Body of pancreas (tissue), 4 donors: Measurements from ENCODE around the gene SMIM17.

Experiments used
- CTCF ChIP-seq, 7 experiments: fragments of 450-650 bp in 4 of 7; fragments of 200-600 bp in 3 of 7; sonication (generic) in 3 of 7; IDR thresholded peaks; one replicate each; pipeline ENCODE4 v1.5.1; 2016 to 2019; ENCODE audit warnings: antibody characterized with exemption in 7 of 7
- POLR2A ChIP-seq, 3 donors: fragments of 450-650 bp; IDR thresholded peaks; one replicate each; pipeline ENCODE4 v1.6.1; 2016; ENCODE audit warnings: antibody characterized with exemption in 3 of 3, mild to moderate bottlenecking in 2 of 3

- no peak for TF ChIP-seq CTCF (IDR thresholded peaks at IDR 0.05)
- no peak for TF ChIP-seq POLR2A (IDR thresholded peaks at IDR 0.05)
Measured at GRCh38 chr19:56683116-56683515, 40.2 kb downstream of the SMIM17 start.
